ENCODE data around the gene ELK1.

The ELK1 gene

GRCh38 chrX:47629419-47630200 lies 20.8 kb downstream of the ELK1 start, which contains the start of gene CFP:
CFP (minus strand) TSS chrX:47629930; CDS start chrX:47629844, 86 bp downstream.
- Histone ChIP-seq H3K79me2 (ENCODE audit: insufficient read depth, low read length) (no peaks in the 10 kb centered on the region), H2AFZ (ENCODE audit: low read length) (no peak within 1 kb of the TSS), H3F3A (ENCODE audit: insufficient read depth, low read length) (no peaks in the 10 kb centered on the region), H3K4me1 (ENCODE audit: insufficient read depth, low read length, severe bottlenecking) (peaks cover 6% of the 10 kb centered on the region), H3K4me3 (ENCODE audit: low read depth, low read length, poor library complexity, severe bottlenecking) (no peak within 1 kb of the TSS), H3K36me3 (ENCODE audit: insufficient read depth, low read length) (peaks cover 9% of the 10 kb centered on the region), H3K9me2 (ENCODE audit: low read depth, low read length) (no peaks in the 10 kb centered on the region), H3K27me3 (ENCODE audit: insufficient read depth, low read length) (no peaks in the 10 kb centered on the region), H3K27ac (ENCODE audit: low read depth, low read length, poor library complexity, severe bottlenecking) (no peak within 1 kb of the TSS), H3K4me2 (ENCODE audit: low read length) (no peak within 1 kb of the TSS), H4K20me1 (ENCODE audit: insufficient read depth, low read length) (no peaks in the 10 kb centered on the region), H3K9me3 (ENCODE audit: low read length) (no peaks in the 10 kb centered on the region), H3K9ac (ENCODE audit: low read length) (no peak within 1 kb of the TSS)
- TF ChIP-seq CTCF (IDR thresholded peaks at IDR 0.05; ENCODE audit: low read length) (no peak), EZH2 (IDR thresholded peaks at IDR 0.05; ENCODE audit: borderline replicate concordance, low read length) (no peak)

GRCh38 chrX:47628982-47629381 lies 21.4 kb downstream of the ELK1 start:
- no peak overlapping the region for H3K27ac ChIP-seq (ENCODE audit: low read depth, low read length, poor library complexity, severe bottlenecking)
- H3K4me3 ChIP-seq (ENCODE audit: low read depth, low read length, poor library complexity, severe bottlenecking): no peak overlapping the region
- no peaks in the 10 kb centered on the region for H3F3A ChIP-seq (ENCODE audit: insufficient read depth, low read length)
- no peaks in the 10 kb centered on the region for H4K20me1 ChIP-seq (ENCODE audit: insufficient read depth, low read length)
- H3K36me3 ChIP-seq (ENCODE audit: insufficient read depth, low read length): peaks cover 3% of the 10 kb centered on the region; the same call in 1 of the 2 replicates
- H3K9me3 ChIP-seq (ENCODE audit: low read length): no peaks in the 10 kb centered on the region
- H3K4me2 ChIP-seq (ENCODE audit: low read length): no peak overlapping the region
- TF ChIP-seq EZH2 (IDR thresholded peaks at IDR 0.05; ENCODE audit: borderline replicate concordance, low read length) (no peak), CTCF (IDR thresholded peaks at IDR 0.05; ENCODE audit: low read length) (no peak)
- no peak overlapping the region for H2AFZ ChIP-seq (ENCODE audit: low read length)
- H3K9ac ChIP-seq (ENCODE audit: low read length): no peak overlapping the region
- no peaks in the 10 kb centered on the region for H3K79me2 ChIP-seq (ENCODE audit: insufficient read depth, low read length)
- H3K27me3 ChIP-seq (ENCODE audit: insufficient read depth, low read length): no peaks in the 10 kb centered on the region
- H3K4me1 ChIP-seq (ENCODE audit: insufficient read depth, low read length, severe bottlenecking): peaks cover 6% of the 10 kb centered on the region
- H3K9me2 ChIP-seq (ENCODE audit: low read depth, low read length): no peaks in the 10 kb centered on the region

GRCh38 chrX:47625365-47625764 lies 25.0 kb downstream of the ELK1 start:
- Histone ChIP-seq H3K27ac (ENCODE audit: low read depth, low read length, poor library complexity, severe bottlenecking) (no peak overlapping the region), H3K4me2 (ENCODE audit: low read length) (no peak overlapping the region), H3K27me3 (ENCODE audit: insufficient read depth, low read length) (no peaks in the 10 kb centered on the region), H3K36me3 (ENCODE audit: insufficient read depth, low read length) (no peaks in the 10 kb centered on the region), H3K9ac (ENCODE audit: low read length) (no peak overlapping the region), H3K9me3 (ENCODE audit: low read length) (no peaks in the 10 kb centered on the region), H3K4me1 (ENCODE audit: insufficient read depth, low read length, severe bottlenecking) (peaks cover 6% of the 10 kb centered on the region), H3F3A (ENCODE audit: insufficient read depth, low read length) (no peaks in the 10 kb centered on the region), H4K20me1 (ENCODE audit: insufficient read depth, low read length) (no peaks in the 10 kb centered on the region), H3K4me3 (ENCODE audit: low read depth, low read length, poor library complexity, severe bottlenecking) (no peak overlapping the region), H3K9me2 (ENCODE audit: low read depth, low read length) (no peaks in the 10 kb centered on the region), H3K79me2 (ENCODE audit: insufficient read depth, low read length) (no peaks in the 10 kb centered on the region), H2AFZ (ENCODE audit: low read length) (no peak overlapping the region)
- TF ChIP-seq CTCF (IDR thresholded peaks at IDR 0.05; ENCODE audit: low read length) (no peak), EZH2 (IDR thresholded peaks at IDR 0.05; ENCODE audit: borderline replicate concordance, low read length) (no peak)

Data from OCI-LY1 (cell line).